Vagina (tissue), 2 donors: Measurements from ENCODE around the gene HECW1. TPM values are rescaled to one million over a fixed set of nuclear protein-coding genes. Genes with fewer than 3 reads are reported as not detected.

Source experiments
- DNase-seq, 2 donors: peaks; one replicate each; pipeline ENCODE4 v3.0.0-alpha.2; 2017; ENCODE audit errors: extremely low spot score in 2 of 2
- H3K27ac ChIP-seq: fragments of 200-600 bp; sonication (generic); one replicate; pipeline ENCODE4 v1.5.1; 2019
- H3K27me3 ChIP-seq: fragments of 200-600 bp; sonication (generic); one replicate; pipeline ENCODE4 v1.5.1; 2019
- H3K36me3 ChIP-seq, 2 donors: fragments of 200-600 bp; sonication (generic); one replicate each; pipeline ENCODE4 v1.5.1; 2017 to 2019
- H3K4me1 ChIP-seq: fragments of 200-600 bp; sonication (generic); one replicate; pipeline ENCODE4 v1.5.1; 2019
- H3K4me3 ChIP-seq, 2 donors: fragments of 200-600 bp; sonication (generic); 1 replicate in 1 of 2; 2 replicates in 1 of 2; pipeline ENCODE4 v1.5.1; 2016 to 2019
- H3K9me3 ChIP-seq: fragments of 200-600 bp; sonication (generic); one replicate; pipeline ENCODE4 v1.5.1; 2019
- CTCF ChIP-seq, 3 experiments: fragments of 450-650 bp in 2 of 3; fragments of 200-600 bp in 1 of 3; sonication (generic) in 1 of 3; IDR thresholded peaks; one replicate each; pipeline ENCODE4 v1.5.1; 2017 to 2019; ENCODE audit warnings: antibody characterized with exemption in 3 of 3, mild to moderate bottlenecking in 2 of 3, moderate library complexity in 2 of 3
- POLR2A ChIP-seq, 2 donors: fragments of 450-650 bp; IDR thresholded peaks; one replicate each; pipeline ENCODE4 v1.6.1; 2017; ENCODE audit warnings: antibody characterized with exemption in 2 of 2, mild to moderate bottlenecking in 2 of 2, moderate library complexity in 2 of 2
- POLR2AphosphoS5 ChIP-seq, 2 donors: sonication (generic); formaldehyde crosslinking; IDR thresholded peaks; one replicate each; pipeline ENCODE4 v1.9.0; 2017; ENCODE audit warnings: antibody characterized with exemption in 2 of 2, mild to moderate bottlenecking in 2 of 2, low read depth in 1 of 2; ENCODE audit not compliant: insufficient read depth in 1 of 2
- intact Hi-C: fragments of 100-400 bp; cut with DNase I; formaldehyde crosslinking; loops from one replicate; pipeline ENCODE4 v1.15.1; 2023
- total RNA-seq: library from RNA; depleted of rRNA; stranded (reverse); fragments of >200 nt; gene quantifications from one replicate; pipeline ENCODE4 v1.2.3, GENCODE V29; 2016

HECW1 gene
- total RNA-seq, 1 donor from 2014 or later, result 2.5 TPM

- DNase-seq, result no peak
- intact Hi-C loops, result no loop called here
- Histone ChIP-seq H3K27me3 (no peaks in the 10 kb centered on the region), H3K9me3 (no peaks in the 10 kb centered on the region), H3K27ac (no peak overlapping the region), H3K4me1 (peaks cover 22% of the 10 kb centered on the region), H3K36me3 (no peaks in the 10 kb centered on the region), H3K4me3 (no peak overlapping the region)
- TF ChIP-seq CTCF (IDR thresholded peaks at IDR 0.05) (no peak), POLR2AphosphoS5 (IDR thresholded peaks at IDR 0.05; ENCODE audit: insufficient read depth in 1 of 2, low read depth in 1 of 2) (no peak), POLR2A (IDR thresholded peaks at IDR 0.05) (no peak)
These were observed 425.4 kb downstream of the HECW1 start for GRCh38 chr7:43537765-43538403.

GRCh38 chr7:43538404-43538771, 425.9 kb downstream of the HECW1 start:
- Histone ChIP-seq H3K27ac (no peak overlapping the region), H3K36me3 (no peaks in the 10 kb centered on the region), H3K4me1 (peaks cover 17% of the 10 kb centered on the region), H3K4me3 (no peak overlapping the region), H3K27me3 (no peaks in the 10 kb centered on the region), H3K9me3 (no peaks in the 10 kb centered on the region)
- intact Hi-C loops, result no loop called here
- TF ChIP-seq POLR2A (IDR thresholded peaks at IDR 0.05), result no peak
- DNase-seq, result no peak

- H3K9me3 ChIP-seq, result no peaks in the 10 kb centered on the region
- H3K4me3 ChIP-seq, result no peak overlapping the region
- TF ChIP-seq CTCF (IDR thresholded peaks at IDR 0.05), result no peak
- no peak for TF ChIP-seq POLR2AphosphoS5 (IDR thresholded peaks at IDR 0.05; ENCODE audit: insufficient read depth in 1 of 2, low read depth in 1 of 2)
- no peak for TF ChIP-seq POLR2A (IDR thresholded peaks at IDR 0.05)
- no peak for DNase-seq
- H3K36me3 ChIP-seq, result no peaks in the 10 kb centered on the region
- peaks cover 6% of the 10 kb centered on the region for H3K4me1 ChIP-seq
- intact Hi-C loops, result no loop called here
- H3K27ac ChIP-seq, result no peak overlapping the region
- H3K27me3 ChIP-seq, result no peaks in the 10 kb centered on the region
These were observed 428.0 kb downstream of the HECW1 start for GRCh38 chr7:43540471-43540870.

GRCh38 chr7:43542716-43543115, 430.3 kb downstream of the HECW1 start:
- H3K27ac ChIP-seq, result no peak overlapping the region
- no peaks in the 10 kb centered on the region for H3K4me1 ChIP-seq
- no peak overlapping the region for H3K4me3 ChIP-seq
- H3K9me3 ChIP-seq, result no peaks in the 10 kb centered on the region
- no peaks in the 10 kb centered on the region for H3K36me3 ChIP-seq
- H3K27me3 ChIP-seq, result no peaks in the 10 kb centered on the region
- no peak for TF ChIP-seq POLR2A (IDR thresholded peaks at IDR 0.05)
- no peak for TF ChIP-seq POLR2AphosphoS5 (IDR thresholded peaks at IDR 0.05; ENCODE audit: insufficient read depth in 1 of 2, low read depth in 1 of 2)
- TF ChIP-seq CTCF (IDR thresholded peaks at IDR 0.05), result no peak
- intact Hi-C loops, result no loop called here
- DNase-seq, result no peak

- H3K9me3 ChIP-seq, result no peaks in the 10 kb centered on the region
- intact Hi-C loops, result no loop called here
- H3K36me3 ChIP-seq, result no peaks in the 10 kb centered on the region
- H3K4me1 ChIP-seq, result no peaks in the 10 kb centered on the region
- H3K4me3 ChIP-seq, result no peak overlapping the region
- TF ChIP-seq POLR2A (IDR thresholded peaks at IDR 0.05) (no peak), POLR2AphosphoS5 (IDR thresholded peaks at IDR 0.05; ENCODE audit: insufficient read depth in 1 of 2, low read depth in 1 of 2) (no peak), CTCF (IDR thresholded peaks at IDR 0.05) (no peak)
- DNase-seq, result no peak
- no peaks in the 10 kb centered on the region for H3K27me3 ChIP-seq
- no peak overlapping the region for H3K27ac ChIP-seq
These were observed 433.8 kb downstream of the HECW1 start for GRCh38 chr7:43546231-43546630.
